ENCODE results near the gene UBAC2. TPM values are rescaled to one million over a fixed set of nuclear protein-coding genes. Genes with fewer than 3 reads are reported as not detected.
A peak's percentile ranks its signal among the peaks of the same experiment; 100 is the strongest.

UBAC2 gene
- total and polyA plus RNA-seq, 2 of the 8 experiments (the other 6 are each of a cell fraction or from before 2014, with no cell fraction given), result 75.9 to 76.9 TPM

DNA sequence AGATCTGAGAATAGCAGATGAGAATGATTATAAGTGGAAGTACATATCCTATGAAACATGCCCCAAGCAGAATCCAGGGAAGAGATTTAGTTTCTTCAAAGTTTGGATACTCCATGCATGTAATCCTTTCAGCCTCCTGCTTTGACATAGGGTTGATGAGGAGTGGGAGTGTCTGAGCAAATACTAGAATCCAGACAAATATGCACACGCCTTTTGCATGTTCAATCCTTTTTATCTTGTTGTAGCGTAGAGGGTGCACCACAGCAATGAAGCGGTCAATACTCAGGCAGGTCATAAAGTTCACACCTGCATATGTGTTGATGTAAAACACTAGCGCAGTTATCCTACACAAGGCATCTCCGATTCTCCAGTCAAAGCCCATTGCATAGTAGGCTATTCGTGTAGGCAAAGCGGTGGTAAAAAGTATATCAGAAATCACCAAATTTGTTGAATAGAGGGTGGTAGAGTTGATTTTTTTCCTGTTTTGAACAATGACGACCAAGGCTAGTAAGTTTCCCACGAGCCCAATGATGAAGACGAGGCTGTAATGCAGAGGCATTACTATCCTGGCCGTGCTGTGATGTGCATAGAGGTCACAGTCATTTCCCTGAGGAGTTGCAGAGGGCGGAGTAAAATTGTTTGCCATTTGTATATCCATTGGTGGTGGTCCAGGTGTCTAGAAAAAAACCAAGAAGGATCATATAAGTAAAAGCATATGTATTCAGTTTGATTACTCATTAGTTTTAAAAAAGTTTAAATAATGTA, 95.0 kb downstream of the UBAC2 start:
- no peaks in the 10 kb centered on the region for H3K23me2 ChIP-seq (ENCODE audit: low read depth, low read length)
- ChIA-PET CTCF (ENCODE audit: partially characterized antibody) (interaction anchor here (1.0 to 2.2 kb wide), 2 partner anchors 10 to 29 kb away, joined by 4 to 8 read pairs; no protein-coding TSS in a partner anchor), POLR2A (ENCODE audit: partially characterized antibody) (no interaction called here)
- no peak overlapping the region for H2BK20ac ChIP-seq (ENCODE audit: low read length)
- no peaks in the 10 kb centered on the region; a peak in 1 of 7 replicates for H3K4me1 ChIP-seq (replicated peaks in 1 of 4; ENCODE audit: control insufficient read depth in 3 of 4, insufficient read depth in 4 of 4, low read length in 3 of 4)
- H4K5ac ChIP-seq (ENCODE audit: insufficient read length, low read depth, low read length), result no peak overlapping the region
- no peak overlapping the region for H2AK5ac ChIP-seq (ENCODE audit: low read depth, low read length)
- H3K4me2 ChIP-seq (ENCODE audit: insufficient read depth in 1 of 2, low read depth in 2 of 2, low read length in 2 of 2), result no peak overlapping the region
- FAIRE-seq (peak; percentile 13), DNase-seq (ENCODE audit: low read depth in 1 of 2, low spot score in 2 of 2) (no peak)
- peaks cover 0 to 1% of the 10 kb centered on the region in 2 experiments for H4K20me1 ChIP-seq (replicated peaks in 1 of 2; ENCODE audit: control insufficient read depth in 1 of 2, insufficient read depth in 2 of 2, low read length in 2 of 2)
- no peak overlapping the region for H3K4ac ChIP-seq (replicated peaks; ENCODE audit: insufficient read length, low read depth, low read length)
- no peak overlapping the region for H3K23ac ChIP-seq (ENCODE audit: insufficient read length)
- 0 out of 2 replicates have a peak, but pooled peaks cover 2% of the 10 kb centered on the region for H3K79me1 ChIP-seq (ENCODE audit: low read depth, low read length)
- no peak overlapping the region for H3K27ac ChIP-seq (ENCODE audit: low read depth, low read length)
- no peak overlapping the region for H2BK5ac ChIP-seq (ENCODE audit: low read depth, low read length)
- 91% methylated on average over 12 of the region's 12 CpGs; no CpG with 5 or more reads in 1 of the 2 experiments for WGBS, 2 experiments (ENCODE audit: extremely low coverage in 1 of 2, insufficient coverage in 1 of 2, insufficient read length in 1 of 2, insufficient replicate concordance in 2 of 2, low coverage in 1 of 2, low lambda C conversion rate in 2 of 2, missing lambda C conversion rate in 1 of 2)
- TF ChIP-seq USF2 (IDR thresholded peaks at IDR 0.05; ENCODE audit: low read length) (no peak), POU5F1 (IDR thresholded peaks at IDR 0.05; ENCODE audit: low read depth, low read length) (no peak), SP2 (IDR thresholded peaks at IDR 0.05; ENCODE audit: low read length) (no peak), TAF7 (optimal IDR thresholded peaks at IDR 0.05; ENCODE audit: borderline replicate concordance, low read depth, low read length) (no peak), TBP (IDR thresholded peaks at IDR 0.05; ENCODE audit: low read depth, low read length) (no peak), ATF2 (IDR thresholded peaks at IDR 0.05; ENCODE audit: low read length) (no peak), EGR1 (IDR thresholded peaks at IDR 0.05; ENCODE audit: borderline replicate concordance, low read depth, low read length) (no peak)
- H3K14ac ChIP-seq (ENCODE audit: insufficient read length), result no peak overlapping the region
- no peak overlapping the region for H4K91ac ChIP-seq (replicated peaks; ENCODE audit: insufficient read length, low read length)
- no peak overlapping the region for H2BK12ac ChIP-seq (ENCODE audit: low read depth, low read length)
- H3K27me3 ChIP-seq (replicated peaks in 1 of 4; ENCODE audit: control insufficient read depth in 3 of 4, extremely low read depth in 1 of 4, insufficient read depth in 3 of 4, low read length in 3 of 4), result no peaks in the 10 kb centered on the region
- H3K9me3 ChIP-seq (ENCODE audit: insufficient read depth in 2 of 2, low read depth in 1 of 2, low read length in 1 of 2), result no peaks in the 10 kb centered on the region
- no peak overlapping the region for H2AFZ ChIP-seq (ENCODE audit: low read length)
- H2BK15ac ChIP-seq (ENCODE audit: low read length), result no peak overlapping the region
- no peak overlapping the region for H3K4me3 ChIP-seq (ENCODE audit: extremely low read depth in 1 of 4, insufficient read depth in 2 of 4, low read depth in 3 of 4, low read length in 4 of 4)
- H3K56ac ChIP-seq (replicated peaks; ENCODE audit: insufficient read length, low read depth, low read length), result no peak overlapping the region
- H3K9ac ChIP-seq (replicated peaks in 1 of 4; ENCODE audit: extremely low read depth in 1 of 4, low read depth in 3 of 4, low read length in 3 of 4), result no peak overlapping the region
- no peak overlapping the region for H4K8ac ChIP-seq (ENCODE audit: extremely low read depth, insufficient read depth, low read length)
- no peak overlapping the region for H2BK120ac ChIP-seq (replicated peaks; ENCODE audit: low read depth, low read length)
- H3K18ac ChIP-seq (ENCODE audit: extremely low read depth, low read length), result no peak overlapping the region
- H3K36me3 ChIP-seq (ENCODE audit: control insufficient read depth in 2 of 4, insufficient read depth in 4 of 4, low read length in 3 of 4), result no peaks in the 10 kb centered on the region
- H3K79me2 ChIP-seq (ENCODE audit: control insufficient read depth in 1 of 2, insufficient read depth in 2 of 2, low read length in 2 of 2), result no peaks in the 10 kb centered on the region
